ENCODE data around the gene ARPP19. TPM values are rescaled to one million over a fixed set of nuclear protein-coding genes. Genes with fewer than 3 reads are reported as not detected.
"Not testable (repeated sequence)": the region's sequence is repeated elsewhere in the genome, so short reads cannot be mapped to it uniquely, and the experiment has no call there.

Gene ARPP19
- total RNA-seq, 6 experiments from 2014 or later = 47.0 to 73.9 (median 51.6) TPM

- ATAC-seq = peak; percentile 63 to 70 (median 64)
- H3K27ac ChIP-seq = peak overlapping the region; percentile 88
- intact Hi-C loops (cut with DNase I) = no loop called here
- peak overlapping the region; percentile 76 to 79 (median 79) for H3K4me3 ChIP-seq
- peak; percentile 57 to 76 (median 72) for DNase-seq
- H3K4me1 ChIP-seq = peaks cover 0 to 33% (median 6%) of the 10 kb centered on the region in 4 donors
- no peaks in the 10 kb centered on the region for H3K9me3 ChIP-seq
- H3K27me3 ChIP-seq = no peaks in the 10 kb centered on the region
- TF ChIP-seq POLR2A (IDR thresholded peaks at IDR 0.05) = no peak
- no peak for TF ChIP-seq CTCF (IDR thresholded peaks at IDR 0.05)
- 3% methylated on average over 25 of the region's 25 CpGs for WGBS (ENCODE audit: insufficient coverage, low coverage, low lambda C conversion rate, missing lambda C conversion rate)
- H3K36me3 ChIP-seq = no peaks in the 10 kb centered on the region
These were observed 794 bp downstream of the ARPP19 start for GRCh38 chr15:52567871-52568600.

- DNase-seq (no peak), ATAC-seq (peak in 1 of 4 donors; percentile 14)
- Histone ChIP-seq H3K4me1 (peaks cover 0 to 37% (median 6%) of the 10 kb centered on the region in 4 donors), H3K4me3 (peak overlapping the region in 2 of 3 donors; percentile 76 to 79), H3K27ac (peak overlapping the region in 1 of 3 donors; percentile 88), H3K9me3 (no peaks in the 10 kb centered on the region), H3K36me3 (no peaks in the 10 kb centered on the region), H3K27me3 (no peaks in the 10 kb centered on the region)
- intact Hi-C loops (cut with DNase I) = no loop called here
- WGBS (ENCODE audit: insufficient coverage, low coverage, low lambda C conversion rate, missing lambda C conversion rate) = 18% methylated on average over 4 of the region's 4 CpGs
- TF ChIP-seq CTCF (IDR thresholded peaks at IDR 0.05) (no peak), POLR2A (IDR thresholded peaks at IDR 0.05) (no peak)
These were observed 1.9 kb downstream of the ARPP19 start for GRCh38 chr15:52566889-52567288.

GRCh38 chr15:52565417-52566358 lies 3.1 kb downstream of the ARPP19 start:
- DNase-seq; H3K36me3 ChIP-seq; H3K9me3 ChIP-seq; H3K27me3 ChIP-seq; ATAC-seq; intact Hi-C loops (cut with DNase I): not testable (repeated sequence)
- H3K27ac ChIP-seq = peak overlapping the region in 1 of 3 donors; percentile 88
- peak overlapping the region in 1 of 3 donors; percentile 76 for H3K4me3 ChIP-seq
- 81% methylated on average over 13 of the region's 13 CpGs for WGBS (ENCODE audit: insufficient coverage, low coverage, low lambda C conversion rate, missing lambda C conversion rate)
- H3K4me1 ChIP-seq = peaks cover 0 to 41% (median 6%) of the 10 kb centered on the region in 4 donors

DNA sequence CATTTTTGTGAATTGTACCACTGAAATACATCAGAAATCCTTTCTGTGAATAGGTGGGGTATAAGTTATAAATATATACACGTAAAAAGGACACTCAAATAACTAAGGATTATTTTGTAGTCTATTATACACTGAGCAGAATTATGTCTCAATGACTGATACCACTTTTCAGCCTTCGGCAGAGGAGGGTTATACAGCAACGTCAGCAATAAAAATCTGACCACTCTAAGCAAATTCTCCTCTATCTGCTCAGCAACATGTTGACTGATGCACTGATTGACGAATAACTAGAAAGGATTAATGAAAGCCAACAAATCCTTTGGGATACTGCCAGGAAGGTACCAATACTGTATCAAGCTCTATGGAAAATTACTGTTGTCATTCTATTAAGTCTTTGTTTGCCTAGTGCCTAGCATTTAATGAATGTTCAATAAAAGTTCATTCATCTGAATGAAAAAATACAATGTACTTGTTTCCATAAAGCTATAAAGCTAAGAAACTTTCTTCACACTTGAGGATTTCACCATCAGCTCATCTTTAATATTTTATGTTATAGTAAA lies 5.2 kb downstream of the ARPP19 start:
- ATAC-seq (peak; percentile 22 to 39 (median 25)), DNase-seq (no peak)
- Histone ChIP-seq H3K4me1 (peaks cover 0 to 44% (median 6%) of the 10 kb centered on the region in 4 donors), H3K27ac (no peak overlapping the region), H3K27me3 (no peaks in the 10 kb centered on the region), H3K4me3 (no peak overlapping the region), H3K9me3 (no peaks in the 10 kb centered on the region), H3K36me3 (no peaks in the 10 kb centered on the region)
- intact Hi-C loops (cut with DNase I) = no loop called here
- WGBS (ENCODE audit: insufficient coverage, low coverage, low lambda C conversion rate, missing lambda C conversion rate) = 23% methylated on average over 4 of the region's 4 CpGs
- TF ChIP-seq POLR2A (IDR thresholded peaks at IDR 0.05) = no peak
- no peak for TF ChIP-seq CTCF (IDR thresholded peaks at IDR 0.05)

All from right lobe of liver (tissue), 6 donors.